Measurements from ENCODE around the gene PTPRN2. TPM values are rescaled to one million over a fixed set of nuclear protein-coding genes. Genes with fewer than 3 reads are reported as not detected.

PTPRN2 gene
- total and polyA plus RNA-seq, 9 of the 15 experiments (the other 6 are each of a cell fraction or from before 2014, with no cell fraction given), result not detected

GRCh38 chr7:158051776-158052175, 535.8 kb downstream of the PTPRN2 start:
- Histone ChIP-seq H3K27me3 (ENCODE audit: control insufficient read depth in 2 of 2, insufficient read depth in 2 of 2, low read length in 2 of 2) (peaks cover 8 to 30% of the 10 kb centered on the region in 2 experiments; a peak in 2 of 5 replicates), H3K9me1 (ENCODE audit: control insufficient read depth, insufficient read depth, low read length) (no peaks in the 10 kb centered on the region), H4K20me1 (replicated peaks; ENCODE audit: control insufficient read depth, insufficient read depth, low read length) (no peaks in the 10 kb centered on the region), H3K36me3 (ENCODE audit: control insufficient read depth, insufficient read depth, low read length) (no peaks in the 10 kb centered on the region; the same call in 2 of the 3 replicates), H3K9me3 (replicated peaks; ENCODE audit: control insufficient read depth, insufficient read depth, low read depth, low read length) (no peaks in the 10 kb centered on the region; the same call in 1 of the 2 replicates), H3K4me2 (ENCODE audit: insufficient read depth, low read length) (no peak overlapping the region), H2AFZ (ENCODE audit: low read depth, low read length) (no peak overlapping the region), H3K4me1 (replicated peaks in 1 of 2; ENCODE audit: control insufficient read depth in 2 of 2, insufficient read depth in 2 of 2, low read length in 2 of 2) (no peaks in the 10 kb centered on the region), H3K9ac (ENCODE audit: insufficient read depth in 1 of 2, low read depth in 2 of 2, low read length in 2 of 2) (no peak overlapping the region), H3K27ac (ENCODE audit: extremely low read depth, low read depth, low read length) (no peak overlapping the region), H3K4me3 (no peak overlapping the region), H3K79me2 (ENCODE audit: control insufficient read depth, insufficient read depth, low read length) (no peaks in the 10 kb centered on the region)
- FAIRE-seq (no peak), DNase-seq (ENCODE audit: extremely low read depth in 1 of 4, low spot score in 3 of 4) (no peak), ATAC-seq (no peak)
- under 1% methylated on average over 6 of the region's 6 CpGs for WGBS (ENCODE audit: insufficient coverage, low coverage, missing lambda C conversion rate)
- in situ Hi-C loops (cut with MboI), result no loop called here
- no TSS peak for BruUV-seq (replicated peaks)
- POLR2A ChIA-PET, result no interaction called here
- CTCF ChIA-PET (ENCODE audit: low intra/inter-chr PET ratio), result no interaction called here
- intact Hi-C loops (cut with micrococcal nuclease), result no loop called here
- no peak for TF ChIP-seq SREBF2 (CRISPR knock-in tag; IDR thresholded peaks at IDR 0.05)
- TF ChIP-seq NR2C2 (CRISPR knock-in tag; IDR thresholded peaks at IDR 0.05), result no peak
- TF ChIP-seq NR2C2 (tag; IDR thresholded peaks at IDR 0.05), result no peak
- no peak for TF ChIP-seq ZNF609 (CRISPR knock-in tag; IDR thresholded peaks at IDR 0.05; ENCODE audit: borderline replicate concordance)
- TF ChIP-seq, protein P1, sequence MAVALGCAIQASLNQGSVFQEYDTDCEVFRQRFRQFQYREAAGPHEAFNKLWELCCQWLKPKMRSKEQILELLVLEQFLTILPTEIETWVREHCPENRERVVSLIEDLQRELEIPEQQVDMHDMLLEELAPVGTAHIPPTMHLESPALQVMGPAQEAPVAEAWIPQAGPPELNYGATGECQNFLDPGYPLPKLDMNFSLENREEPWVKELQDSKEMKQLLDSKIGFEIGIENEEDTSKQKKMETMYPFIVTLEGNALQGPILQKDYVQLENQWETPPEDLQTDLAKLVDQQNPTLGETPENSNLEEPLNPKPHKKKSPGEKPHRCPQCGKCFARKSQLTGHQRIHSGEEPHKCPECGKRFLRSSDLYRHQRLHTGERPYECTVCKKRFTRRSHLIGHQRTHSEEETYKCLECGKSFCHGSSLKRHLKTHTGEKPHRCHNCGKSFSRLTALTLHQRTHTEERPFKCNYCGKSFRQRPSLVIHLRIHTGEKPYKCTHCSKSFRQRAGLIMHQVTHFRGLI (CRISPR knock-in tag; IDR thresholded peaks at IDR 0.05), result no peak
- TF ChIP-seq MTA1 (IDR thresholded peaks at IDR 0.05; ENCODE audit: borderline replicate concordance), result no peak
- TF ChIP-seq ZNF316 (IDR thresholded peaks at IDR 0.05), result no peak
- no peak for TF ChIP-seq U2AF1 (optimal IDR thresholded peaks at IDR 0.05; ENCODE audit: low read depth, low read length)
- no peak for TF ChIP-seq SPI1 (IDR thresholded peaks at IDR 0.05; ENCODE audit: borderline replicate concordance, low read depth, low read length)
- TF ChIP-seq FOXJ2 (tag; IDR thresholded peaks at IDR 0.05), result no peak
- no peak for TF ChIP-seq HNRNPK (IDR thresholded peaks at IDR 0.05; ENCODE audit: low read depth, low read length, poor library complexity, severe bottlenecking)
- TF ChIP-seq MAX (CRISPR knock-in tag; IDR thresholded peaks at IDR 0.05), result no peak
- TF ChIP-seq ZNF217 (CRISPR knock-in tag; IDR thresholded peaks at IDR 0.05), result no peak
- TF ChIP-seq GMEB1 (CRISPR knock-in tag; IDR thresholded peaks at IDR 0.05), result no peak
- TF ChIP-seq POU5F1 (IDR thresholded peaks at IDR 0.05; ENCODE audit: borderline replicate concordance, low read depth, low read length, partially characterized antibody), result no peak
- TF ChIP-seq ZNF75A (CRISPR knock-in tag; IDR thresholded peaks at IDR 0.05), result no peak
